HFFc6 (cell line): ENCODE results near the gene GKAP1. TPM values are rescaled to one million over a fixed set of nuclear protein-coding genes. Genes with fewer than 3 reads are reported as not detected.

Source experiments
- DNase-seq: peaks from one replicate; pipeline ENCODE4 v3.0.0-alpha.2; 2018
- H3K27ac Mint-ChIP-seq: 2 replicates; pipeline ENCODE4 v1.8.0; 2020; ENCODE audit warnings: mild to moderate bottlenecking, mixed read lengths
- H3K27me3 Mint-ChIP-seq: 2 replicates; pipeline ENCODE4 v1.8.0; 2021; ENCODE audit warnings: mild to moderate bottlenecking, moderate library complexity, mixed read lengths; ENCODE audit not compliant: insufficient read depth
- H3K36me3 Mint-ChIP-seq: 2 replicates; pipeline ENCODE4 v1.8.0; 2021; ENCODE audit warnings: low read depth, mixed read lengths
- H3K4me1 Mint-ChIP-seq: 2 replicates; pipeline ENCODE4 v1.8.0; 2020; ENCODE audit warnings: low read depth, mixed read lengths
- H3K4me3 Mint-ChIP-seq: 2 replicates; pipeline ENCODE4 v1.8.0; 2020; ENCODE audit warnings: mild to moderate bottlenecking, moderate library complexity, mixed read lengths
- H3K9me3 Mint-ChIP-seq: 2 replicates; pipeline ENCODE4 v1.8.0; 2020; ENCODE audit warnings: mild to moderate bottlenecking, mixed read lengths
- CTCF ChIP-seq: fragments of 200-600 bp; sonication (generic); IDR thresholded peaks from 2 replicates; pipeline ENCODE4 v1.5.0; 2021; ENCODE audit warnings: antibody characterized with exemption, mild to moderate bottlenecking
- total RNA-seq, 6 experiments: library from RNA; stranded (reverse); fragmentation: NEBNext Ultra II Directional; extraction: Animal tissue kit (Norgen Biotek cat#: 25700); gene quantifications; 2 replicates in 1 of 6; 3 replicates in 5 of 6; pipeline ENCODE4 v1.2.3, GENCODE V29; 2021

GKAP1 gene
- total RNA-seq, 6 experiments from 2014 or later, result 0.74 to 1.3 (median 1.1) TPM

- Mint-ChIP-seq H3K27ac (no peak overlapping the region), H3K9me3 (no peaks in the 10 kb centered on the region), H3K4me1 (peaks cover 6% of the 10 kb centered on the region; the same call in 1 of the 2 replicates)
Measured at GRCh38 chr9:83800236-83801033, 17.1 kb downstream of the GKAP1 start.

GRCh38 chr9:83794051-83794450, 23.5 kb downstream of the GKAP1 start:
- Mint-ChIP-seq H3K4me3 (no peak overlapping the region), H3K36me3 (no peaks in the 10 kb centered on the region), H3K27me3 (no peaks in the 10 kb centered on the region), H3K27ac (no peak overlapping the region), H3K9me3 (no peaks in the 10 kb centered on the region), H3K4me1 (no peaks in the 10 kb centered on the region)
- TF ChIP-seq CTCF, result no peak
- DNase-seq, result no peak

More at GRCh38 chr9:83800236-83801033, 17.1 kb downstream of the GKAP1 start:
- TF ChIP-seq CTCF, result no peak
- H3K4me3 Mint-ChIP-seq, result no peak overlapping the region
- no peak for DNase-seq
- no peaks in the 10 kb centered on the region for H3K27me3 Mint-ChIP-seq
- no peaks in the 10 kb centered on the region for H3K36me3 Mint-ChIP-seq

- DNase-seq, result no peak
- Mint-ChIP-seq H3K27me3 (no peaks in the 10 kb centered on the region), H3K9me3 (no peaks in the 10 kb centered on the region), H3K4me3 (no peak overlapping the region), H3K36me3 (no peaks in the 10 kb centered on the region), H3K4me1 (no peaks in the 10 kb centered on the region), H3K27ac (no peak overlapping the region)
- no peak for TF ChIP-seq CTCF
Measured at GRCh38 chr9:83792746-83793145, 24.8 kb downstream of the GKAP1 start.

GRCh38 chr9:83778164-83778563, 39.4 kb downstream of the GKAP1 start:
- H3K36me3 Mint-ChIP-seq, result no peaks in the 10 kb centered on the region
- no peaks in the 10 kb centered on the region for H3K27me3 Mint-ChIP-seq
- no peak for TF ChIP-seq CTCF
- no peak for DNase-seq
- no peak overlapping the region for H3K4me3 Mint-ChIP-seq
- no peak overlapping the region for H3K27ac Mint-ChIP-seq
- H3K4me1 Mint-ChIP-seq, result no peaks in the 10 kb centered on the region
- H3K9me3 Mint-ChIP-seq, result no peaks in the 10 kb centered on the region

- no peak overlapping the region for H3K27ac Mint-ChIP-seq
- no peak for DNase-seq
- H3K36me3 Mint-ChIP-seq, result no peaks in the 10 kb centered on the region
- H3K4me3 Mint-ChIP-seq, result no peak overlapping the region
- H3K9me3 Mint-ChIP-seq, result no peaks in the 10 kb centered on the region
- no peak for TF ChIP-seq CTCF
- no peaks in the 10 kb centered on the region for H3K27me3 Mint-ChIP-seq
- H3K4me1 Mint-ChIP-seq, result no peaks in the 10 kb centered on the region
Measured at GRCh38 chr9:83775932-83776331, 41.6 kb downstream of the GKAP1 start.
